Upper lobe of right lung (tissue), 1 donor: ENCODE results near the gene TOM1L2. TPM values are rescaled to one million over a fixed set of nuclear protein-coding genes. Genes with fewer than 3 reads are reported as not detected.
A peak's percentile ranks its signal among the peaks of the same experiment; 100 is the strongest.

Experiments
- ATAC-seq: fragments of 200-7000 bp; cut with Tn5 transposase; one replicate; pipeline ENCODE4 v1.9.1; 2020; ENCODE audit warnings: mild to moderate bottlenecking, moderate library complexity
- DNase-seq: peaks from one replicate; pipeline ENCODE4 v3.0.0-alpha.2; 2020
- H3K27ac ChIP-seq: fragments of 200-600 bp; one replicate; pipeline ENCODE4 v1.8.0; 2022
- H3K27me3 ChIP-seq: fragments of 200-600 bp; one replicate; pipeline ENCODE4 v1.8.0; 2022; ENCODE audit warnings: mild to moderate bottlenecking
- H3K36me3 ChIP-seq: fragments of 200-600 bp; one replicate; pipeline ENCODE4 v1.8.0; 2022
- H3K4me1 ChIP-seq: fragments of 200-600 bp; one replicate; pipeline ENCODE4 v1.8.0; 2022
- H3K4me3 ChIP-seq: fragments of 200-600 bp; one replicate; pipeline ENCODE4 v1.8.0; 2022; ENCODE audit warnings: mild to moderate bottlenecking
- H3K9me3 ChIP-seq: fragments of 200-600 bp; one replicate; pipeline ENCODE4 v1.8.0; 2022
- intact Hi-C: fragments of 100-400 bp; cut with DNase I; formaldehyde crosslinking; loops from one replicate; pipeline ENCODE4 v1.11.0; 2022
- total RNA-seq: library from RNA; stranded (reverse); fragmentation: NEBNext Ultra II Directional; extraction: Animal tissue kit (Norgen Biotek cat#: 25700); gene quantifications from one replicate; pipeline ENCODE4 v1.2.1, GENCODE V29; 2021
- TF ChIP-seq, protein P1 (sequence below): fragments of 200-600 bp; IDR thresholded peaks from one replicate; pipeline ENCODE4 v1.8.0; 2022; ENCODE audit warnings: antibody characterized with exemption
- donor health status: DM: no; HTN: yes; CAD: no; lungs with severe emphysema.

The TOM1L2 gene
- total RNA-seq, 1 donor from 2014 or later = 76.7 TPM

DNA sequence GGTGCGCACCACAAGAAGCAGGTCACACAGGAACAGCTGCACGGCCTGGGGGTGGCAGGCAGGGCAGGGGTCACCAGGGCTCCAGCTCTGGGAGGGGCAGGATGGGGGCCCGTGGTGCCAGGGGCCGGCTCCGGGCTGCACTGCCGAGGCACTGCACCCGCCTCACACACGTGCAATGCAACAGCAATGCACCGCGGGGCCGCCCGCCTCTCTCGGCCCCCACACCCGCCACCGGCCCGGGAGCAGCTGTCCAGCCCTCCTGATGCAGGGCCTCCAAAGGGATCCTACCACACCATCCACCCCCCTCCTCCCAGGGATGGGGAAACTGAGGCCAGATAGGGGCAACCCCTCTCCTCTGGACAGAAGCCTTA lies 158.5 kb downstream of the TOM1L2 start:
- DNase-seq (no peak), ATAC-seq (no peak)
- no peak overlapping the region for H3K4me3 ChIP-seq
- intact Hi-C loops = loop anchor here (5.0 to 10.0 kb wide), 2 partner anchors 44 to 101 kb away; no protein-coding TSS in a partner anchor
- no peaks in the 10 kb centered on the region for H3K27me3 ChIP-seq
- H3K36me3 ChIP-seq = peaks cover 56% of the 10 kb centered on the region
- no peak overlapping the region for H3K27ac ChIP-seq
- no peaks in the 10 kb centered on the region for H3K9me3 ChIP-seq
- H3K4me1 ChIP-seq = peaks cover 12% of the 10 kb centered on the region
- TF ChIP-seq, protein P1, sequence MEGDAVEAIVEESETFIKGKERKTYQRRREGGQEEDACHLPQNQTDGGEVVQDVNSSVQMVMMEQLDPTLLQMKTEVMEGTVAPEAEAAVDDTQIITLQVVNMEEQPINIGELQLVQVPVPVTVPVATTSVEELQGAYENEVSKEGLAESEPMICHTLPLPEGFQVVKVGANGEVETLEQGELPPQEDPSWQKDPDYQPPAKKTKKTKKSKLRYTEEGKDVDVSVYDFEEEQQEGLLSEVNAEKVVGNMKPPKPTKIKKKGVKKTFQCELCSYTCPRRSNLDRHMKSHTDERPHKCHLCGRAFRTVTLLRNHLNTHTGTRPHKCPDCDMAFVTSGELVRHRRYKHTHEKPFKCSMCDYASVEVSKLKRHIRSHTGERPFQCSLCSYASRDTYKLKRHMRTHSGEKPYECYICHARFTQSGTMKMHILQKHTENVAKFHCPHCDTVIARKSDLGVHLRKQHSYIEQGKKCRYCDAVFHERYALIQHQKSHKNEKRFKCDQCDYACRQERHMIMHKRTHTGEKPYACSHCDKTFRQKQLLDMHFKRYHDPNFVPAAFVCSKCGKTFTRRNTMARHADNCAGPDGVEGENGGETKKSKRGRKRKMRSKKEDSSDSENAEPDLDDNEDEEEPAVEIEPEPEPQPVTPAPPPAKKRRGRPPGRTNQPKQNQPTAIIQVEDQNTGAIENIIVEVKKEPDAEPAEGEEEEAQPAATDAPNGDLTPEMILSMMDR = no peak

DNA sequence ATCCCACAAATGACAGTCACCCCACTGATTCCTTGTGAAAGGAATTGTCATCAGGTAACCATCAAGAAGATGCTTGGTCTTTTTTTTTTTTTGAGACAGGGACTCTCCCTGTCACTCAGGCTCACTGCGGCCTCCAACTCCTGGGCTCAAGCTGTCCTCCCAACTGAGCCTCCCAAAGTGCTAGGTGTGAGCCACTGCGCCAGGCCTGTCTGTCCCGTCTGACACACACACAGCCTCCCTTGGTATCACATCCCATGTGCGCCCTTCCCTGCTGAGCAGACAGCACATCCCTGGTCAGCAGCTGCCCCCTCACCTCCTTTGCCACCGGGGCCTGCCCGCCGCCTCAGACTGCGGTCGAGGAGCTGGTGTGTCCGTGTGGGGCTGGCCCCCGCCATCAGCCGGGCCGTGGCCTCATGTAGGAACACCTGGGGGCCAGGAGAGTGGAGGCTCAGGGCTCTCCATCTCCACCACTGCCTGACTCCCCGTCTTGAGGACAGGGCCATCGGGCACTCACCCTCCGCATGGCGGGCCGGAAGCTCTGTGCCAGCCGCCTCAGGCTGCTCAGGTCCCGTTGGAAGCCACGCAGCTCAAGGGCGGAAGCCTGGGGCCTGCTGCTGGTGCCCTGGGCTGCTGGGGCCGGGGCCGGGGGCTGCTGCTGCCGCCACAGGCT lies 159.0 kb downstream of the TOM1L2 start:
- Histone ChIP-seq H3K4me1 (peaks cover 7% of the 10 kb centered on the region), H3K4me3 (no peak overlapping the region), H3K27me3 (no peaks in the 10 kb centered on the region), H3K27ac (no peak overlapping the region), H3K9me3 (no peaks in the 10 kb centered on the region), H3K36me3 (peaks cover 51% of the 10 kb centered on the region)
- intact Hi-C loops = loop anchor here (5.0 to 10.0 kb wide), 2 partner anchors 44 to 102 kb away; no protein-coding TSS in a partner anchor
- TF ChIP-seq, protein P1 = no peak
- no peak for ATAC-seq
- DNase-seq = no peak

DNA sequence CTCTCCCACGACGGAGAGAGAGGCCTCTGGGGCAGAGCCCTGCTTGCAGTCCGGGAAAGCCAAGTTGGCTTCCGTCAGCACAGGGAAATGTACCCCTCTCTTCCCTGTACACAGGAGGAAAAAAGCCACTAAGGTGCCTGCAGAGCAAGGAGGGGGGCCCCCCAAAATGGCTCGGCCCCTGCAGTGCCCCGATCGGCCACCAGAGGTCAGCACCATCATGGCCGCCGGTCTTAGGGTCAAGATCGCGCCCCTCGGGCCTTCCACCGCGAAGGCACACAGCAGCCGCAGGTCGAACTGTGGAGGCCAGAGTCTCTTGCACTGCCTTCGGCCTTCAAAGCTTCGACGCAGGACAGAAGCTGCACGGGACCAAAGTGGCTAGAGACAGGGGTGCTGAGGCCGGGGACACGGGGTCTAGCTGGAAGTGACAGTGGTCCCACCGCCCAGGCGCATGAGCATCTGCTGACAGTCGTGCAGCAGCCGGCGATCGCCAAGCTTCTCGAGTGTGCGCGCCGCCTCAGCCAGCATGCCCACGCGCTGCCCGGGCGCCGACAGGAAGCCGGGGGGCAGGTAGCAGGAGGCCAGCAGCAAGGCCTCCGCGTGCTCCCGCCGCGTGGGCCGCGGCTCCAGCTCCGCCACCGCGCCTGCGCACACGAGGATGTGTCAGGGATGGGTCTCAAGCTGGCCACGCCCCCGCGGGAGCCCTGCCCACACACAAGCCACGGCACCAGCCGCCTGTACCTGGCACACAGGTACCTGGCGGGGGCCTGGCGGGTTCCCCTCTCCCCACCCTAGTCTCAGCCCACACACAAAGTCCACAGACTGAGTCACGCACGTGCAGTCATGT lies 159.8 kb downstream of the TOM1L2 start:
- Histone ChIP-seq H3K36me3 (peaks cover 47% of the 10 kb centered on the region), H3K9me3 (no peaks in the 10 kb centered on the region), H3K4me1 (peaks cover 5% of the 10 kb centered on the region), H3K27me3 (no peaks in the 10 kb centered on the region), H3K27ac (peak overlapping the region; percentile 42), H3K4me3 (no peak overlapping the region)
- intact Hi-C loops = loop anchor here (5.0 to 10.0 kb wide), 2 partner anchors 45 to 102 kb away; no protein-coding TSS in a partner anchor
- TF ChIP-seq, protein P1 = peak; percentile 100
- ATAC-seq (peak; percentile 83), DNase-seq (peak; percentile 86)

DNA sequence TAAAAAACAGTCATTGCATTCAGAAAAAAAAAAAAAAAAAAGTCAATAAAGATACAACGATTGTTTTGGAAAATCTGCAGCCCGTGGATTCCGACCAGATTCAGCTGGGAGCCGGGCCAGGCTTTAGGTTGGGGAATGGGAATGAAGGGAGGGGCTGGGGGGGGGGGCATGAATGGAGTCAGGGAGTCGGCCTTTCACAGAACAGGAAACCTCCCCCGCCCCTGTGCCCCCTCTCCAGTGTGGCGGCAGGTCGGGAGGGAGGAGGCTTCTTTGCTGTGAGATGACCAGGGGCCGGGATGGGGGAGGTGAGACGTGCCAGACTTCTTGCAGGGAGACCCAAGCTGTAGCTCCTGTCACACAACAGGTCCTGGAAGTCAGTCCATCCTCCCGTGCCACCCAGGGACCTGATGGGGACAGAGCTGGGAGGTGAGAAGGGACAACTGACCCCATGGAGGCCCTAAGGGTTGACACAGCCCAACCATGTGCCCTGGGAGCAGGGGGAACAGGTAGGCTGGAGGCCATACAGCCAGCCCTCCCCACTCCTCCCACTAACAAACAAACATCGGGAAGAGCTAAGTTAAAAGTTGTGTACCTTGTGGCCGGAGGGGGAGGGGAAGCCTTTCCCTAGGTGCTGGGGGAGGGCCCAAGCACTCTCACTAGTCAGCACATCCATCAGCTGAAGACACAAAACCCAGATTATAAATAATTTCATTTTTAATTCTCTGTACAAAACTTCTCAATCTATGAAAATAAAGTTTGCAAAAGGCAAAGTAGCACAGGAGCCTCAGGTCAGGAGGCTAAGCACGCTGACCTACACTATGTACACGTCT lies 160.6 kb downstream of the TOM1L2 start:
- no peak for ATAC-seq
- intact Hi-C loops = loop anchor here (5.0 to 10.0 kb wide), 2 partner anchors 46 to 103 kb away; no protein-coding TSS in a partner anchor
- DNase-seq = no peak
- H3K9me3 ChIP-seq = no peaks in the 10 kb centered on the region
- H3K27ac ChIP-seq = peak overlapping the region; percentile 42
- no peaks in the 10 kb centered on the region for H3K27me3 ChIP-seq
- H3K4me1 ChIP-seq = peaks cover 5% of the 10 kb centered on the region
- H3K36me3 ChIP-seq = peaks cover 38% of the 10 kb centered on the region
- TF ChIP-seq, protein P1 = no peak
- H3K4me3 ChIP-seq = no peak overlapping the region

DNA sequence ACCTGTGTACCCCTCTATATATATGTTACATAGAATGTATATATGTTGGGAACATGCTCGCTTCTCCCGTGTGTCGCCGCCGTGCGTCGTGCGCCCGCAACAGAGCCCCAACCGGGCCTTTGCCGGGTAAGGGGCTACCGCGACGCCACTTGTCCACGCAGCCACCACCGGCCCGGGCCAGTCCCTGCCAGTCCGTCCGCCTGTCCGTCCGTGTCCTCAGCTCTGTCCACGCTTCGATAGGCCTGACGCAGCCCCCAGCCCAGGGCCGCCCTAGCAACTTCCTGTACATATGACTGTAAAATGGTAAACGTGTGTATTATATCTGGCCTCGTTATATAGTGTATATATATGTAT lies 161.3 kb downstream of the TOM1L2 start:
- H3K4me3 ChIP-seq = no peak overlapping the region
- intact Hi-C loops = loop anchor here (5.0 to 10.0 kb wide), 2 partner anchors 46 to 104 kb away; no protein-coding TSS in a partner anchor
- no peak overlapping the region for H3K27ac ChIP-seq
- TF ChIP-seq, protein P1 = no peak
- H3K9me3 ChIP-seq = no peaks in the 10 kb centered on the region
- no peaks in the 10 kb centered on the region for H3K27me3 ChIP-seq
- peaks cover 5% of the 10 kb centered on the region for H3K4me1 ChIP-seq
- H3K36me3 ChIP-seq = peaks cover 39% of the 10 kb centered on the region
- ATAC-seq (no peak), DNase-seq (no peak)
